Left lung (tissue), 10 donors: ENCODE measurements around the gene GPHN. TPM values are rescaled to one million over a fixed set of nuclear protein-coding genes. Genes with fewer than 3 reads are reported as not detected.

Experiments
- ATAC-seq: fragments of 200-7000 bp; cut with Tn5 transposase; one replicate; pipeline ENCODE4 v1.9.1; 2020; ENCODE audit warnings: moderate library complexity
- DNase-seq, 4 donors: peaks; one replicate each; pipeline ENCODE4 v3.0.0-alpha.2; 2013 to 2020
- H3K27ac ChIP-seq, 2 donors: fragments of 200-600 bp; sonication (generic) in 1 of 2; one replicate each; pipeline versions ENCODE4 v1.5.0 to v1.8.0; 2020 to 2021
- H3K27me3 ChIP-seq, 2 donors: fragments of 200-600 bp; sonication (generic) in 1 of 2; one replicate each; pipeline versions ENCODE4 v1.5.0 to v1.8.0; 2020 to 2021
- H3K36me3 ChIP-seq, 2 donors: fragments of 200-600 bp; sonication (generic) in 1 of 2; one replicate each; pipeline versions ENCODE4 v1.5.0 to v1.8.0; 2020 to 2021
- H3K4me1 ChIP-seq, 2 donors: fragments of 200-600 bp; one replicate each; pipeline ENCODE4 v1.8.0; 2021
- H3K4me3 ChIP-seq, 2 donors: fragments of 200-600 bp; sonication (generic) in 1 of 2; one replicate each; pipeline versions ENCODE4 v1.5.0 to v1.8.0; 2020 to 2021; ENCODE audit warnings: mild to moderate bottlenecking in 1 of 2
- H3K9me3 ChIP-seq, 2 donors: fragments of 200-600 bp; sonication (generic) in 1 of 2; one replicate each; pipeline versions ENCODE4 v1.5.0 to v1.8.0; 2020 to 2021
- CTCF ChIP-seq, 2 donors: fragments of 200-600 bp; sonication (generic) in 1 of 2; IDR thresholded peaks; one replicate each; pipeline versions ENCODE4 v1.5.0 to v1.8.0; 2021; ENCODE audit warnings: antibody characterized with exemption in 2 of 2
- intact Hi-C, 2 donors: fragments of 100-400 bp; cut with DNase I; formaldehyde crosslinking; loops; one replicate each; pipeline versions ENCODE4 v1.11.2 to v1.14.2; 2022
- polyA plus RNA-seq, 6 donors: library from polyadenylated mRNA; unstranded; fragments of 120-200 nt; gene quantifications; one replicate each; pipeline ENCODE4 v1.2.1, GENCODE V29; 2013; ENCODE audit not compliant: insufficient read length in 6 of 6
- total RNA-seq, 2 donors: library from RNA; stranded (reverse); fragmentation: NEBNext Ultra II Directional; extraction: Animal tissue kit (Norgen Biotek cat#: 25700); gene quantifications; one replicate each; pipeline ENCODE4 v1.2.1, GENCODE V29; 2021
- donor health status: DM: no; HTN: yes; CAD: no.
- donor health status: DM: no; HTN: no; CAD: no.

GPHN gene
- total and polyA plus RNA-seq, 8 donors = 22.6 to 31.1 (median 25.7) TPM

- no peaks in the 10 kb centered on the region for H3K36me3 ChIP-seq
- no peak overlapping the region for H3K27ac ChIP-seq
- no peaks in the 10 kb centered on the region for H3K4me1 ChIP-seq
- TF ChIP-seq CTCF (IDR thresholded peaks at IDR 0.05) = no peak
- no peak overlapping the region for H3K4me3 ChIP-seq
- intact Hi-C loops = no loop called here
- DNase-seq (no peak), ATAC-seq (no peak)
- no peaks in the 10 kb centered on the region for H3K9me3 ChIP-seq
- no peaks in the 10 kb centered on the region for H3K27me3 ChIP-seq
These were observed 717.6 kb downstream of the GPHN start for GRCh38 chr14:67225523-67225922.

- Histone ChIP-seq H3K27ac (no peak overlapping the region), H3K27me3 (no peaks in the 10 kb centered on the region), H3K9me3 (no peaks in the 10 kb centered on the region), H3K4me1 (no peaks in the 10 kb centered on the region), H3K36me3 (no peaks in the 10 kb centered on the region), H3K4me3 (no peak overlapping the region)
- DNase-seq (no peak), ATAC-seq (no peak)
- intact Hi-C loops = no loop called here
- no peak for TF ChIP-seq CTCF (IDR thresholded peaks at IDR 0.05)
These were observed 720.5 kb downstream of the GPHN start for GRCh38 chr14:67228325-67228984.

Other genes starting within 250 kb of the GPHN start
- not detected for gene CCDC196, start 21.8 kb upstream of the GPHN start, total RNA-seq
- under 1 TPM in 2 of 6 donors, not detected in 4; 0.18 to 0.32 TPM for gene CCDC196, start 21.8 kb upstream of the GPHN start, polyA plus RNA-seq